ENCODE data around the gene SUPT5H.

Gene SUPT5H

DNA sequence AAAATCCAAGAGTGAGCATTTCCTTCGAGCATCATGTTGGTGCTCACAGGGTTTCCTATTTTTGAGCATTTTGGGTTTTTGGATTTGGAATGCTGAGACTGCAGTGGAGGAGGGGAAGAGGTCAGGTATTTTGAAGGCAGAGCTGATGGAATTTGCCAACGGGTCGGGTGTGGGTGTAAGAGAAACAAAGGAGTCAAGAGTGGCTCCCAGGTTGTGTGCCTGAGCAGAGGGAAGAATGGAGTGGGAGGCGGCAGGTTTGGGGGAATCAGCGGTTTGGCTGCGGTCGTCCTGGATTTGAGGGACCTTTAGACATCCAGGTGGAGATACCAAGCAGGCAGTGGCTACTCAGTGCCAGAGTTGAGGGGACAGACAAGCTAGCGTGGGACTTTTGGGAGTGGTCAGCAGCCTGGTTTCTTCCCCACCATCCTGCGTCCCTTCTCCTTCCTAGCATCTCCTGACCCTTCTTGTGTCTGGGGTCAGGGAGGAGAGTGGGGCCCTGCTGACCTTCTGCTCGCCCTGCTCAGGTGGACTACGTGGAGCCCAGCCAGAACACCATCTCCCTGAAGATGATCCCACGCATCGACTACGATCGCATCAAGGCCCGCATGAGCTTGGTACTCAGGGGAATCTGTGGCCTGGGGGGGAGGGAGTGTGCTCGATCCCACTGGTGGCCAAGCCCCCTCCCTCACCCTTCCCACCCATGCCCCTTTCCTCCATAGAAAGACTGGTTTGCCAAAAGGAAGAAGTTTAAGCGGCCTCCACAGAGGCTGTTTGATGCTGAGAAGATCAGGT lies 20.8 kb downstream of the SUPT5H start:
- DNase-seq (ENCODE audit: low spot score): no peak
- TF ChIP-seq, protein P1, sequence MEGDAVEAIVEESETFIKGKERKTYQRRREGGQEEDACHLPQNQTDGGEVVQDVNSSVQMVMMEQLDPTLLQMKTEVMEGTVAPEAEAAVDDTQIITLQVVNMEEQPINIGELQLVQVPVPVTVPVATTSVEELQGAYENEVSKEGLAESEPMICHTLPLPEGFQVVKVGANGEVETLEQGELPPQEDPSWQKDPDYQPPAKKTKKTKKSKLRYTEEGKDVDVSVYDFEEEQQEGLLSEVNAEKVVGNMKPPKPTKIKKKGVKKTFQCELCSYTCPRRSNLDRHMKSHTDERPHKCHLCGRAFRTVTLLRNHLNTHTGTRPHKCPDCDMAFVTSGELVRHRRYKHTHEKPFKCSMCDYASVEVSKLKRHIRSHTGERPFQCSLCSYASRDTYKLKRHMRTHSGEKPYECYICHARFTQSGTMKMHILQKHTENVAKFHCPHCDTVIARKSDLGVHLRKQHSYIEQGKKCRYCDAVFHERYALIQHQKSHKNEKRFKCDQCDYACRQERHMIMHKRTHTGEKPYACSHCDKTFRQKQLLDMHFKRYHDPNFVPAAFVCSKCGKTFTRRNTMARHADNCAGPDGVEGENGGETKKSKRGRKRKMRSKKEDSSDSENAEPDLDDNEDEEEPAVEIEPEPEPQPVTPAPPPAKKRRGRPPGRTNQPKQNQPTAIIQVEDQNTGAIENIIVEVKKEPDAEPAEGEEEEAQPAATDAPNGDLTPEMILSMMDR (IDR thresholded peaks at IDR 0.05; ENCODE audit: extremely low read depth, missing control alignments): no peak

DNA sequence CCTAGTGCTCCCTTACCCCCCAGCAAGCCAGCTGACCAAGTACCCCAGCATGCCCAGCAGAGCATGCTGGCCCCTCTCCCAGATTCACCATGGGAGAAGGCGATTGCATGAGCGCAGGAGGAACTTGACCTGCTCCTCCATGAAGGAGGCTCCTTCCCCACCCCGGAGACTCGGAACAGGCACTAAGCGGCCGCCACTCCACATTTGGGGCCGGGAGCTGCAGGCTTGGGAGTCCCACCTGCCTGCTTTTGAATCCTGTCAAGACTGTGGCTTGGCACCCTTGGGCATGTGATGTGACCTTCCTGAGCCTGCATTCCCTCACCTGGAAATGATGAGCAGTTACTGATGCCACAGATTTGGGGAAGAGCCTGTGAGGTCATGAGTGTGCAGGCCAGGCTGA lies 22.6 kb downstream of the SUPT5H start:
- TF ChIP-seq, protein P1 (IDR thresholded peaks at IDR 0.05; ENCODE audit: extremely low read depth, missing control alignments): no peak
- DNase-seq (ENCODE audit: low spot score): no peak

DNA sequence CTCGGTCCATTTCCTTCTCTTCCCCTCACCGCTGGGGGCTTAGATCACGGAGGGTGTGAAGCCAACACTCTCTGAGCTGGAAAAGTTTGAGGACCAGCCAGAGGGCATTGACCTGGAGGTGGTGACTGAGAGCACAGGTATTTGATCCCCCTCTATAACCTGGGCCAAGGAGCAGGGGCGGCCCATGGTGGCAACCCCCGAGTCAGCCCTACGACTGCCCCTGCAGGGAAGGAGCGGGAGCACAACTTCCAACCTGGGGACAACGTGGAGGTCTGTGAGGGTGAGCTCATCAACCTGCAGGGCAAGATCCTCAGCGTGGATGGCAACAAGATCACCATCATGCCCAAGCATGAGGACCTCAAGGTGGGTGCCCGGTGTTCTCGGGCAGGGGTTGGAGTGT lies 23.7 kb downstream of the SUPT5H start:
- TF ChIP-seq, protein P1 (IDR thresholded peaks at IDR 0.05; ENCODE audit: extremely low read depth, missing control alignments): no peak
- DNase-seq (ENCODE audit: low spot score): no peak

DNA sequence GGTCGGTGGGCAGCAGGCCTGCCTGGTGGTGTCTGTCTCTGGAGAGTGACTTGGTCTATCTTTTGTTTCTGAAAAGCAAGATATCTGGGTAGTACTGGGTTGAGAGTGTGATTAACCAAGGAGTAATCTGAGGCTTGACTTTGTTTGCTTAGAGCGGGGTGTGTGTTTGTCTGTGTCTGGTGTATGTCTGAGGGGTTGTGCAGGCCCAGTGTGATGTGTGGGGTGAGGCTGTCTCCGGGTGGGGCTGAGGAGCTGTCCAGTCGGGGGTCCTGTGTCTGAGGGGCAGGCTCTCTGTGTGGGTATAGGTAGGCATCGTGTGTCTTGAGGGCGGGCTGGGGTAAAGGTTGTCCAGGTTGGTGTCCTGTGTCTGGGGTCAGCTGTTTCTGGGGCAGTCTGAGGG lies 24.2 kb downstream of the SUPT5H start:
- TF ChIP-seq, protein P1 (IDR thresholded peaks at IDR 0.05; ENCODE audit: extremely low read depth, missing control alignments): no peak
- DNase-seq (ENCODE audit: low spot score): no peak

DNA sequence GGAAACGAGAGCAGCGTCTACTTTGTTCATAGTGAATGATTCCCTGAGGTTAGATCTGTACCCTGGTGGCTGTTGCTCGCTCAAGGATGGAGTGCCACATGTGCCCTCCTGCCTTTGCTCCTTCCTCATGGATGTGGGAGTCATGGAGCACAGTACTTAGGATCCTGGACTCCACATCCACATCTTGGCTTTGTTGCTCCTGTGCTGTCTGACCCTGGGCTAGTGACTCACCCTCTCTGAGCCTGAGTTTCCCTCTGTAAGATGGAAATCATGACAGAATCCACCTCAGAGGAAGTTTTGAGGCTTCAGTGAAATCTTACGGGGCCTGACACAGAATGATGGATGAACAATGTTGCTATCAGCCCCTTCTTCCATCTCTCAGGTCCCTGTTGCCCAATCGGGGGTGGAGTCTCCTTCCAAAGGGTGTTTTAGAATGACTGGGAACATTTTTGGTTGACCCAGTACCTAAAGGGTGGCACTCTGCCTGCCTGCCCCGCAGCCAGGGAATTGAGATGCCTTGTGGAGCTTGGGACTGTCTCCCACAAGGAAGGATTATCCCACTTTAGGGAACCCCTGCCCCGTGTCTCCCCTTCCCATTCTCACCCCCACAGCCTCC lies 25.4 kb downstream of the SUPT5H start:
- no peak for DNase-seq (ENCODE audit: low spot score)
- TF ChIP-seq, protein P1 (IDR thresholded peaks at IDR 0.05; ENCODE audit: extremely low read depth, missing control alignments): no peak

DNA sequence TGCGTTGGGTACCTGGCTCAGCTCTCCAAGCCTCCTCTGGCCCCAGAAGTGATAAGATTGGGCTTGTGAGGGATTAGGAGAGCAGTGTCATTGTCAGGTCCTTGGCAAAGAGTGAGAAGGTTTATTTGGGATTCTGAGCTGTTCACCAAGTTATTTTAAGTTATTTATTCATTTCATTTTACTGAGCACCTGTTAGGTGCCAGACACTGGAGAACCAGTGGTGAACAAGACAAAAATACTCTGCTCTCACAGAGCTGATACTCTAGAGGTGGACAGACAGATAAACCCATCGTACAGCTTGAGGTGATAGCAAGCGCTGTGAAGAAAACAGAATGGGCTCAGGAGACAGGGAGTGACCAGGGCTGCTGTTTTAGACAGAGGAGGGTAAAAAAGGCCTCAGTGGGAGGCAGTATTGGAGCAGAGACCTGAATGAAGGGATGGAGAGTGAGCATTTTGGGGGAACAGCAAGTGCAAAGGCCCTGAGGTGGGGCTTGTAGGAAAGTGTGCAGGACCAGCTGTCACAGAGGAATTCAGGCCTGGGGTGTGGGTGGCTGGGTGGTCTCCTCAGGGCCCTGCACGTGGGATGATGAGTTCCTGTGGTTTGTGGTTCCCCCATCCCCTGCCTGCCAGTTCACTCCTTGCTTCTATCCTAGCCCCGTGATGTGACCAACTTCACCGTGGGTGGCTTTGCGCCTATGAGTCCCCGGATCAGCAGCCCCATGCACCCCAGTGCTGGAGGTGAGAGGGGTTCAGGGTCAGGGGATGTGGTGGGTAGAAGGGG lies 26.6 kb downstream of the SUPT5H start:
- TF ChIP-seq, protein P1 (IDR thresholded peaks at IDR 0.05; ENCODE audit: extremely low read depth, missing control alignments): no peak

More for the DNA sequence above, 26.6 kb downstream of the SUPT5H start:
- no peak for DNase-seq (ENCODE audit: low spot score)

Data from GM20000 (cell line).